PC-3 (cell line): ENCODE measurements around the gene KIF18B. TPM values are rescaled to one million over a fixed set of nuclear protein-coding genes. Genes with fewer than 3 reads are reported as not detected.

Experiments
- ATAC-seq: fragments of 200-7000 bp; cut with Tn5 transposase; 2 replicates; pipeline ENCODE4 v1.9.1; 2020; ENCODE audit warnings: mild to moderate bottlenecking, moderate library complexity
- BruUV-seq: library from RNA; stranded (reverse); fragments of 400-500 nt; replicated peaks from 2 replicates; lab custom pipeline; 2021; lab: Mats Ljungman, UMichigan
- CTCF ChIA-PET: fragments of 300-600 bp; sonication (Branson Sonifier 250); formaldehyde crosslinking; loops from one replicate; lab custom pipeline; 2022; ENCODE audit warnings: antibody characterized with exemption; lab: Charles Lee
- POLR2A ChIA-PET: fragments of 300-600 bp; sonication (Branson Sonifier 250); formaldehyde crosslinking; loops from one replicate; lab custom pipeline; 2022; ENCODE audit warnings: antibody characterized with exemption; ENCODE audit not compliant: unreplicated experiment; lab: Charles Lee
- DNase-seq: peaks from one replicate; pipeline ENCODE4 v3.0.0-alpha.2; 2015
- H2AFZ ChIP-seq: fragments of 300-600 bp; sonication (generic); 2 replicates; pipeline ENCODE4 v1.6.0; 2016; ENCODE audit warnings: antibody characterized with exemption, low read length
- H3F3A ChIP-seq: fragments of 300-600 bp; sonication (generic); one replicate; pipeline ENCODE4 v1.6.0; 2017; ENCODE audit warnings: antibody characterized with exemption, low read length, control low read depth, mild to moderate bottlenecking; ENCODE audit not compliant: unreplicated experiment
- H3K27ac ChIP-seq: fragments of 300-600 bp; sonication (generic); 2 replicates; pipeline ENCODE4 v1.5.1; 2016; ENCODE audit warnings: mild to moderate bottlenecking, low read length
- H3K27me3 ChIP-seq: fragments of 300-600 bp; sonication (generic); 2 replicates; pipeline ENCODE4 v1.6.1; 2016; ENCODE audit warnings: low read length, mixed read lengths
- H3K36me3 ChIP-seq: fragments of 300-600 bp; sonication (generic); 2 replicates; pipeline ENCODE4 v1.6.1; 2016; ENCODE audit warnings: low read depth, mixed run types, low read length, mixed read lengths
- H3K4me1 ChIP-seq: fragments of 300-600 bp; sonication (generic); 2 replicates; pipeline ENCODE4 v1.5.1; 2016; ENCODE audit warnings: low read length; ENCODE audit not compliant: insufficient read depth
- H3K4me2 ChIP-seq: fragments of 300-600 bp; sonication (generic); 2 replicates; pipeline ENCODE4 v1.6.0; 2016; ENCODE audit warnings: low read length
- H3K4me3 ChIP-seq: fragments of 300-600 bp; sonication (generic); 2 replicates; pipeline ENCODE4 v1.5.1; 2016; ENCODE audit warnings: mild to moderate bottlenecking, low read length, mixed read lengths
- H3K79me2 ChIP-seq: fragments of 300-600 bp; sonication (generic); 2 replicates; pipeline ENCODE4 v1.6.1; 2017; ENCODE audit warnings: low read length, mixed read lengths
- H3K9ac ChIP-seq: fragments of 300-600 bp; sonication (generic); 2 replicates; pipeline ENCODE4 v1.6.0; 2016; ENCODE audit warnings: mild to moderate bottlenecking, low read length
- H3K9me2 ChIP-seq: fragments of 300-600 bp; sonication (generic); replicated peaks from 2 replicates; pipeline ENCODE4 v1.6.1; 2016; ENCODE audit warnings: mixed run types, low read length, mixed read lengths
- H3K9me3 ChIP-seq: fragments of 300-600 bp; sonication (generic); 2 replicates; pipeline ENCODE4 v1.6.1; 2016; ENCODE audit warnings: low read length, mixed read lengths
- H4K20me1 ChIP-seq: fragments of 300-600 bp; sonication (generic); 2 replicates; pipeline ENCODE4 v1.6.1; 2016; ENCODE audit warnings: low read length, mixed read lengths
- EZH2 ChIP-seq: fragments of 300-600 bp; sonication (generic); IDR thresholded peaks from one replicate; pipeline ENCODE4 v1.6.1; 2017; ENCODE audit warnings: antibody characterized with exemption, mild to moderate bottlenecking, low read length; ENCODE audit not compliant: unreplicated experiment
- EZH2phosphoT487 ChIP-seq: fragments of 300-600 bp; sonication (generic); IDR thresholded peaks from 2 replicates; pipeline ENCODE4 v1.6.1; 2018; ENCODE audit warnings: mild to moderate bottlenecking, antibody characterized with exemption, low read length, borderline replicate concordance
- intact Hi-C: fragments of 100-400 bp; cut with micrococcal nuclease; formaldehyde crosslinking; loops from 2 replicates; pipeline ENCODE4 v1.9.0; 2023
- total RNA-seq: library from RNA; depleted of rRNA; stranded (reverse); fragments of >200 nt; gene quantifications from 2 replicates; pipeline ENCODE4 v1.2.3, GENCODE V29; 2014
- TF ChIP-seq, protein P1 (sequence below): fragments of 300-600 bp; sonication (generic); conservative IDR thresholded peaks from 2 replicates; pipeline ENCODE4 v1.5.1; 2017; ENCODE audit warnings: antibody characterized with exemption, low read depth, mild to moderate bottlenecking, low read length

KIF18B gene
- total RNA-seq, 1 experiment from 2014 or later: 25.0 TPM

- TF ChIP-seq, protein P1, sequence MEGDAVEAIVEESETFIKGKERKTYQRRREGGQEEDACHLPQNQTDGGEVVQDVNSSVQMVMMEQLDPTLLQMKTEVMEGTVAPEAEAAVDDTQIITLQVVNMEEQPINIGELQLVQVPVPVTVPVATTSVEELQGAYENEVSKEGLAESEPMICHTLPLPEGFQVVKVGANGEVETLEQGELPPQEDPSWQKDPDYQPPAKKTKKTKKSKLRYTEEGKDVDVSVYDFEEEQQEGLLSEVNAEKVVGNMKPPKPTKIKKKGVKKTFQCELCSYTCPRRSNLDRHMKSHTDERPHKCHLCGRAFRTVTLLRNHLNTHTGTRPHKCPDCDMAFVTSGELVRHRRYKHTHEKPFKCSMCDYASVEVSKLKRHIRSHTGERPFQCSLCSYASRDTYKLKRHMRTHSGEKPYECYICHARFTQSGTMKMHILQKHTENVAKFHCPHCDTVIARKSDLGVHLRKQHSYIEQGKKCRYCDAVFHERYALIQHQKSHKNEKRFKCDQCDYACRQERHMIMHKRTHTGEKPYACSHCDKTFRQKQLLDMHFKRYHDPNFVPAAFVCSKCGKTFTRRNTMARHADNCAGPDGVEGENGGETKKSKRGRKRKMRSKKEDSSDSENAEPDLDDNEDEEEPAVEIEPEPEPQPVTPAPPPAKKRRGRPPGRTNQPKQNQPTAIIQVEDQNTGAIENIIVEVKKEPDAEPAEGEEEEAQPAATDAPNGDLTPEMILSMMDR: no peak
- TF ChIP-seq EZH2phosphoT487 (no peak), EZH2 (no peak)
- DNase-seq (no peak), ATAC-seq (peak; percentile 6; the same call in 1 of the 2 replicates)
- H4K20me1 ChIP-seq: no peaks in the 10 kb centered on the region
- H2AFZ ChIP-seq: no peak overlapping the region
- POLR2A ChIA-PET: no interaction called here
- no peak overlapping the region for H3K27ac ChIP-seq
- 0 out of 2 replicates have a peak, but pooled peaks cover 3% of the 10 kb centered on the region for H3K4me1 ChIP-seq
- H3K27me3 ChIP-seq: no peaks in the 10 kb centered on the region
- CTCF ChIA-PET: no interaction called here
- no peak overlapping the region for H3K9ac ChIP-seq
- no peak overlapping the region for H3K4me3 ChIP-seq
- no TSS peak for BruUV-seq
- no peaks in the 10 kb centered on the region for H3K9me2 ChIP-seq
- no peak overlapping the region for H3K4me2 ChIP-seq
- H3K79me2 ChIP-seq: no peaks in the 10 kb centered on the region
- intact Hi-C loops: loop anchor here (5.0 kb wide), 1 partner anchor 208 kb away; the partner anchor contains the start of gene PLCD3
- H3K9me3 ChIP-seq: no peaks in the 10 kb centered on the region
- peaks cover 7% of the 10 kb centered on the region for H3F3A ChIP-seq
- H3K36me3 ChIP-seq: peaks cover 35% of the 10 kb centered on the region
These were observed 23.4 kb downstream of the KIF18B start for GRCh38 chr17:44924107-44924544.

GRCh38 chr17:44922746-44923470, 24.7 kb downstream of the KIF18B start:
- no TSS peak for BruUV-seq
- intact Hi-C loops: loop anchor here (5.0 kb wide), 1 partner anchor 209 kb away; the partner anchor contains the start of gene PLCD3
- DNase-seq (no peak), ATAC-seq (no peak)
- Histone ChIP-seq H3K9ac (no peak overlapping the region), H3K27ac (no peak overlapping the region), H3K4me3 (no peak overlapping the region), H3K4me1 (0 out of 2 replicates have a peak, but pooled peaks cover 3% of the 10 kb centered on the region), H4K20me1 (no peaks in the 10 kb centered on the region), H3K79me2 (no peaks in the 10 kb centered on the region), H3K9me3 (no peaks in the 10 kb centered on the region), H3F3A (peaks cover 7% of the 10 kb centered on the region), H3K9me2 (no peaks in the 10 kb centered on the region), H3K36me3 (peaks cover 23% of the 10 kb centered on the region), H2AFZ (no peak overlapping the region), H3K27me3 (no peaks in the 10 kb centered on the region), H3K4me2 (no peak overlapping the region)
- CTCF ChIA-PET: no interaction called here
- TF ChIP-seq, protein P1: no peak
- TF ChIP-seq EZH2phosphoT487 (no peak), EZH2 (no peak)
- POLR2A ChIA-PET: interaction anchor here (0.5 to 0.7 kb wide), 4 partner anchors 18 to 240 kb away, joined by 3 to 18 read pairs (median 4); no protein-coding TSS in a partner anchor
